NCI-H460 (cell line): Measurements from ENCODE around the gene FAM170A. TPM values are rescaled to one million over a fixed set of nuclear protein-coding genes. Genes with fewer than 3 reads are reported as not detected.

Experiments used
- total RNA-seq: library from RNA; depleted of rRNA; stranded (reverse); fragments of >200 nt; shearing (Covaris generic); gene quantifications from 2 replicates; pipeline ENCODE4 v1.2.3, GENCODE V29; 2014; rRNA removed

Gene FAM170A
- total RNA-seq, 1 experiment from 2014 or later = not detected

Other genes starting within 250 kb of the FAM170A start
- 151 and 170 TPM in 2 replicates for gene HSD17B4, start 177.1 kb upstream of the FAM170A start, total RNA-seq